GM12873 (cell line): Measurements from ENCODE around the gene PDE1A.

Experiments used
- CTCF ChIP-seq: IDR thresholded peaks from 2 replicates; pipeline ENCODE4 v1.5.1; 2012; ENCODE audit warnings: low read depth, mild to moderate bottlenecking, moderate library complexity, low read length, control low read depth; ENCODE audit not compliant: insufficient read depth; ENCODE audit errors: missing control alignments

PDE1A gene

GRCh38 chr2:182428476-182428875, 1.6 kb upstream of the PDE1A start:
- no peak for TF ChIP-seq CTCF

GRCh38 chr2:182426082-182426917, 536 bp downstream of the PDE1A start:
- TF ChIP-seq CTCF: no peak

- TF ChIP-seq CTCF: no peak
Observed at GRCh38 chr2:182422864-182423263, 4.0 kb downstream of the PDE1A start.

- TF ChIP-seq CTCF: no peak
Observed at GRCh38 chr2:182420669-182421068, 6.2 kb downstream of the PDE1A start.

- no peak for TF ChIP-seq CTCF
Observed at GRCh38 chr2:182416861-182417260, 10.0 kb downstream of the PDE1A start.

GRCh38 chr2:182416191-182416590, 10.6 kb downstream of the PDE1A start:
- TF ChIP-seq CTCF: no peak

- TF ChIP-seq CTCF: no peak
Observed at GRCh38 chr2:182415771-182416170, 11.1 kb downstream of the PDE1A start.
